WTC11 (cell line): ENCODE data around the gene FGFR2.

Experiments used
- CREB1 ChIP-seq: sonication (generic); formaldehyde crosslinking; IDR thresholded peaks from 2 replicates; pipeline ENCODE4 v1.8.0; 2023; ENCODE audit warnings: mild to moderate bottlenecking, missing genetic modification reagents
- JAZF1 ChIP-seq: fragments of 250-450 bp; sonication (Bioruptor Pico); IDR thresholded peaks from 2 replicates; pipeline ENCODE4 v1.9.0; 2021; ENCODE audit warnings: moderate library complexity, mild to moderate bottlenecking, inconsistent platforms
- NFE2L1 ChIP-seq: sonication (generic); formaldehyde crosslinking; IDR thresholded peaks from 2 replicates; pipeline ENCODE4 v1.8.1; 2023; ENCODE audit warnings: missing genetic modification reagents
- ZBTB21 ChIP-seq: sonication (generic); formaldehyde crosslinking; IDR thresholded peaks from 2 replicates; pipeline ENCODE4 v1.8.1; 2023; ENCODE audit warnings: mild to moderate bottlenecking, missing genetic modification reagents, borderline replicate concordance
- ZNF121 ChIP-seq: sonication (generic); formaldehyde crosslinking; IDR thresholded peaks from 2 replicates; pipeline ENCODE4 v1.8.0; 2023; ENCODE audit warnings: missing genetic modification reagents
- TF ChIP-seq, protein P1 (sequence below): fragments of 200-600 bp; IDR thresholded peaks from 2 replicates; pipeline ENCODE4 v1.8.0; 2022; ENCODE audit warnings: antibody characterized with exemption
- TF ChIP-seq, protein P2 (sequence below): sonication (generic); formaldehyde crosslinking; IDR thresholded peaks from 2 replicates; pipeline ENCODE4 v1.8.1; 2023; ENCODE audit warnings: mild to moderate bottlenecking, missing genetic modification reagents, moderate library complexity
- TF ChIP-seq, protein P3 (sequence below): sonication (generic); formaldehyde crosslinking; IDR thresholded peaks from 2 replicates; pipeline ENCODE4 v1.8.0; 2022; ENCODE audit warnings: mild to moderate bottlenecking, missing genetic modification reagents
- TF ChIP-seq, protein P4 (sequence below): sonication (generic); formaldehyde crosslinking; IDR thresholded peaks from 2 replicates; pipeline ENCODE4 v1.8.0; 2022; ENCODE audit warnings: mild to moderate bottlenecking, missing genetic modification reagents
- TF ChIP-seq, protein P5 (sequence below): sonication (generic); formaldehyde crosslinking; IDR thresholded peaks from 2 replicates; pipeline ENCODE4 v1.8.0; 2023; ENCODE audit warnings: missing genetic modification reagents

DNA sequence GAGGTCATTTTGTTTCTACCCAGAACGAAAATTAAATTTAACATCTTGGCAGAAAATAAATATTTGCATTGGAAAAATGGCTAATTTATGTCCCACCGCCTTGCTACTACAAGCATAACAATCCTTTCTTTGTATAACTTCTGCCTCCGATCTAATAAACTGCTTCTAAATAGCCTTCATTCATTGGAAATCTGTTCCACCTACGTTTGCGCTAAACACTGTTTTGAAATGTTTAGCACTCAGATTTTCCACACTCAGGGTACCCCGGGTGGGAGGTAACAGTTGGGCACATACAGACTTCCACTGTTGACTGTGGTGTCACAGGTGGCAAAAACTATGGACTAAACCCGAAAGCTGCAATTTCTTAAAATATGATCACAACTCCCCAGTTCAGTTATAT, 96.4 kb downstream of the FGFR2 start:
- TF ChIP-seq, protein P1, sequence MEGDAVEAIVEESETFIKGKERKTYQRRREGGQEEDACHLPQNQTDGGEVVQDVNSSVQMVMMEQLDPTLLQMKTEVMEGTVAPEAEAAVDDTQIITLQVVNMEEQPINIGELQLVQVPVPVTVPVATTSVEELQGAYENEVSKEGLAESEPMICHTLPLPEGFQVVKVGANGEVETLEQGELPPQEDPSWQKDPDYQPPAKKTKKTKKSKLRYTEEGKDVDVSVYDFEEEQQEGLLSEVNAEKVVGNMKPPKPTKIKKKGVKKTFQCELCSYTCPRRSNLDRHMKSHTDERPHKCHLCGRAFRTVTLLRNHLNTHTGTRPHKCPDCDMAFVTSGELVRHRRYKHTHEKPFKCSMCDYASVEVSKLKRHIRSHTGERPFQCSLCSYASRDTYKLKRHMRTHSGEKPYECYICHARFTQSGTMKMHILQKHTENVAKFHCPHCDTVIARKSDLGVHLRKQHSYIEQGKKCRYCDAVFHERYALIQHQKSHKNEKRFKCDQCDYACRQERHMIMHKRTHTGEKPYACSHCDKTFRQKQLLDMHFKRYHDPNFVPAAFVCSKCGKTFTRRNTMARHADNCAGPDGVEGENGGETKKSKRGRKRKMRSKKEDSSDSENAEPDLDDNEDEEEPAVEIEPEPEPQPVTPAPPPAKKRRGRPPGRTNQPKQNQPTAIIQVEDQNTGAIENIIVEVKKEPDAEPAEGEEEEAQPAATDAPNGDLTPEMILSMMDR: no peak
- TF ChIP-seq NFE2L1 (CRISPR knock-in tag) (no peak), CREB1 (no peak), ZNF121 (CRISPR knock-in tag) (no peak), JAZF1 (CRISPR knock-in tag) (no peak), ZBTB21 (no peak)
- TF ChIP-seq, protein P2, sequence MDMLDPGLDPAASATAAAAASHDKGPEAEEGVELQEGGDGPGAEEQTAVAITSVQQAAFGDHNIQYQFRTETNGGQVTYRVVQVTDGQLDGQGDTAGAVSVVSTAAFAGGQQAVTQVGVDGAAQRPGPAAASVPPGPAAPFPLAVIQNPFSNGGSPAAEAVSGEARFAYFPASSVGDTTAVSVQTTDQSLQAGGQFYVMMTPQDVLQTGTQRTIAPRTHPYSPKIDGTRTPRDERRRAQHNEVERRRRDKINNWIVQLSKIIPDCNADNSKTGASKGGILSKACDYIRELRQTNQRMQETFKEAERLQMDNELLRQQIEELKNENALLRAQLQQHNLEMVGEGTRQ (CRISPR knock-in tag): no peak
- TF ChIP-seq, protein P3, sequence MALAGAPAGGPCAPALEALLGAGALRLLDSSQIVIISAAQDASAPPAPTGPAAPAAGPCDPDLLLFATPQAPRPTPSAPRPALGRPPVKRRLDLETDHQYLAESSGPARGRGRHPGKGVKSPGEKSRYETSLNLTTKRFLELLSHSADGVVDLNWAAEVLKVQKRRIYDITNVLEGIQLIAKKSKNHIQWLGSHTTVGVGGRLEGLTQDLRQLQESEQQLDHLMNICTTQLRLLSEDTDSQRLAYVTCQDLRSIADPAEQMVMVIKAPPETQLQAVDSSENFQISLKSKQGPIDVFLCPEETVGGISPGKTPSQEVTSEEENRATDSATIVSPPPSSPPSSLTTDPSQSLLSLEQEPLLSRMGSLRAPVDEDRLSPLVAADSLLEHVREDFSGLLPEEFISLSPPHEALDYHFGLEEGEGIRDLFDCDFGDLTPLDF (CRISPR knock-in tag): no peak
- TF ChIP-seq, protein P4, sequence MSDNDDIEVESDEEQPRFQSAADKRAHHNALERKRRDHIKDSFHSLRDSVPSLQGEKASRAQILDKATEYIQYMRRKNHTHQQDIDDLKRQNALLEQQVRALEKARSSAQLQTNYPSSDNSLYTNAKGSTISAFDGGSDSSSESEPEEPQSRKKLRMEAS (CRISPR knock-in tag): no peak
- TF ChIP-seq, protein P5, sequence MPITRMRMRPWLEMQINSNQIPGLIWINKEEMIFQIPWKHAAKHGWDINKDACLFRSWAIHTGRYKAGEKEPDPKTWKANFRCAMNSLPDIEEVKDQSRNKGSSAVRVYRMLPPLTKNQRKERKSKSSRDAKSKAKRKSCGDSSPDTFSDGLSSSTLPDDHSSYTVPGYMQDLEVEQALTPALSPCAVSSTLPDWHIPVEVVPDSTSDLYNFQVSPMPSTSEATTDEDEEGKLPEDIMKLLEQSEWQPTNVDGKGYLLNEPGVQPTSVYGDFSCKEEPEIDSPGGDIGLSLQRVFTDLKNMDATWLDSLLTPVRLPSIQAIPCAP (CRISPR knock-in tag): no peak
